Measurements from ENCODE around the gene AP1S1. TPM values are rescaled to one million over a fixed set of nuclear protein-coding genes. Genes with fewer than 3 reads are reported as not detected.
A peak's percentile ranks its signal among the peaks of the same experiment; 100 is the strongest.

The AP1S1 gene
- total and polyA plus RNA-seq, 9 of the 15 experiments (the other 6 are each of a cell fraction or from before 2014, with no cell fraction given), result 4.4 to 149 (median 89.4) TPM

DNA sequence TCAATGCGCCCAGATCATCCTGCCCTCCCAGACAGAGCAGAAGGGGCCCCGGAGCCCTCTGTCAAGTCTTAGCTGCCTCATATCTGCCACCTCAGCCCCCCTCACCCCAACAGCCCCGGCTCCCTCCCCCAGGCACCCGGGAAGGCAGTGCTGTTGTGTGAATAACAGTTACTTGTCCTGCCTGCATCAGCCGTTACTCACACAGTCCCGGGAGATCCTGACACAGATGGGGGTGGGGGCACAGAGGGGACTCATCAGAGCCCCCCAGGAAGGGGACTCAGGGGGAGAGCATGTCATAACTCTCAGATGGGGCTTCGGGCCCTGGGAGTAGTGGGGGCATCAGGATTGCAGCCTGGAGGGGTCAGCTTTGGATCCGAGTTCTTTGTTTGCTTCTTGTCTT is 39.8 kb upstream of the AP1S1 start:
- H2AFZ ChIP-seq (ENCODE audit: low read depth, low read length), result no peak overlapping the region; the same call in 1 of the 2 replicates
- no peak for DNase-seq (ENCODE audit: extremely low read depth in 1 of 4, low spot score in 3 of 4)
- no peak overlapping the region for H3K4me3 ChIP-seq
- H3K4me1 ChIP-seq (replicated peaks in 1 of 2; ENCODE audit: control insufficient read depth in 2 of 2, insufficient read depth in 2 of 2, low read length in 2 of 2), result peaks cover 0 to 12% of the 10 kb centered on the region in 2 experiments; a peak in 3 of 5 replicates
- FAIRE-seq, result no peak
- H3K36me3 ChIP-seq (ENCODE audit: control insufficient read depth, insufficient read depth, low read length), result no peaks in the 10 kb centered on the region
- no peaks in the 10 kb centered on the region for H3K27me3 ChIP-seq (ENCODE audit: control insufficient read depth in 2 of 2, insufficient read depth in 2 of 2, low read length in 2 of 2)
- BruUV-seq (replicated peaks), result no TSS peak
- no peaks in the 10 kb centered on the region for H3K9me1 ChIP-seq (ENCODE audit: control insufficient read depth, insufficient read depth, low read length)
- in situ Hi-C loops (cut with MboI), result no loop called here
- ATAC-seq, result no peak
- POLR2A ChIA-PET, result interaction anchor here (0.7 to 1.2 kb wide), 3 partner anchors 9 to 16 kb away, joined by 3 to 5 read pairs (median 3); no protein-coding TSS in a partner anchor
- no peaks in the 10 kb centered on the region for H3K79me2 ChIP-seq (ENCODE audit: control insufficient read depth, insufficient read depth, low read length)
- no peaks in the 10 kb centered on the region for H4K20me1 ChIP-seq (replicated peaks; ENCODE audit: control insufficient read depth, insufficient read depth, low read length)
- intact Hi-C loops (cut with micrococcal nuclease), result no loop called here
- no peak overlapping the region for H3K27ac ChIP-seq (ENCODE audit: extremely low read depth, low read depth, low read length)
- 41% methylated on average over 7 of the region's 8 CpGs for WGBS (ENCODE audit: insufficient coverage, low coverage, missing lambda C conversion rate)
- H3K9me3 ChIP-seq (replicated peaks; ENCODE audit: control insufficient read depth, insufficient read depth, low read depth, low read length), result no peaks in the 10 kb centered on the region
- H3K4me2 ChIP-seq (ENCODE audit: insufficient read depth, low read length), result no peak overlapping the region
- no peak for TF ChIP-seq SMARCA4 (IDR thresholded peaks at IDR 0.05)
- TF ChIP-seq KDM2B (CRISPR knock-in tag; IDR thresholded peaks at IDR 0.05), result no peak
- no peak for TF ChIP-seq ZNF445 (CRISPR knock-in tag; IDR thresholded peaks at IDR 0.05; ENCODE audit: low read depth)
- TF ChIP-seq E2F3 (CRISPR knock-in tag; IDR thresholded peaks at IDR 0.05), result no peak
- no peak for TF ChIP-seq TFAM (CRISPR knock-in tag; conservative IDR thresholded peaks at IDR 0.05)
- TF ChIP-seq POLR3G (IDR thresholded peaks at IDR 0.05; ENCODE audit: extremely low read depth, insufficient read length, insufficient replicate concordance), result no peak
- no peak for TF ChIP-seq HNRNPUL1 (IDR thresholded peaks at IDR 0.05; ENCODE audit: low read length)
- no peak for TF ChIP-seq COPS2 (conservative IDR thresholded peaks at IDR 0.05)
- CTCF ChIA-PET (ENCODE audit: low intra/inter-chr PET ratio), result no interaction called here
- peak overlapping the region in 1 of 2 experiments; percentile 28; a peak in 1 of 4 replicates for H3K9ac ChIP-seq (ENCODE audit: insufficient read depth in 1 of 2, low read depth in 2 of 2, low read length in 2 of 2)

- no peak for ATAC-seq
- no peak for TF ChIP-seq BCOR (IDR thresholded peaks at IDR 0.05)
- peak; percentile 56 for TF ChIP-seq ZNF121 (CRISPR knock-in tag; conservative IDR thresholded peaks at IDR 0.05)
- TF ChIP-seq HNRNPUL1 (IDR thresholded peaks at IDR 0.05; ENCODE audit: low read length), result no peak
- H3K36me3 ChIP-seq (ENCODE audit: control insufficient read depth, insufficient read depth, low read length), result no peaks in the 10 kb centered on the region
- H3K27ac ChIP-seq (ENCODE audit: extremely low read depth, low read depth, low read length), result no peak overlapping the region
- H3K9ac ChIP-seq (ENCODE audit: insufficient read depth in 1 of 2, low read depth in 2 of 2, low read length in 2 of 2), result no peak overlapping the region
- intact Hi-C loops (cut with micrococcal nuclease) (no loop called here), in situ Hi-C loops (cut with MboI) (no loop called here)
- H3K4me1 ChIP-seq (replicated peaks in 1 of 2; ENCODE audit: control insufficient read depth in 2 of 2, insufficient read depth in 2 of 2, low read length in 2 of 2), result peaks cover 0 to 12% of the 10 kb centered on the region in 2 experiments; a peak in 3 of 5 replicates
- ChIA-PET POLR2A (no interaction called here), CTCF (ENCODE audit: low intra/inter-chr PET ratio) (no interaction called here)
- no peaks in the 10 kb centered on the region for H3K79me2 ChIP-seq (ENCODE audit: control insufficient read depth, insufficient read depth, low read length)
- no peak overlapping the region for H3K4me2 ChIP-seq (ENCODE audit: insufficient read depth, low read length)
- WGBS (ENCODE audit: insufficient coverage, low coverage, missing lambda C conversion rate), result 78% methylated on average over 3 of the region's 3 CpGs
- no peaks in the 10 kb centered on the region for H3K9me3 ChIP-seq (replicated peaks; ENCODE audit: control insufficient read depth, insufficient read depth, low read depth, low read length)
- DNase-seq (ENCODE audit: extremely low read depth in 1 of 4, low spot score in 3 of 4), result no peak
- FAIRE-seq, result no peak
- H3K4me3 ChIP-seq, result no peak overlapping the region
- BruUV-seq (replicated peaks), result no TSS peak
- H4K20me1 ChIP-seq (replicated peaks; ENCODE audit: control insufficient read depth, insufficient read depth, low read length), result no peaks in the 10 kb centered on the region
- no peaks in the 10 kb centered on the region for H3K9me1 ChIP-seq (ENCODE audit: control insufficient read depth, insufficient read depth, low read length)
- H2AFZ ChIP-seq (ENCODE audit: low read depth, low read length), result no peak overlapping the region
- H3K27me3 ChIP-seq (ENCODE audit: control insufficient read depth in 2 of 2, insufficient read depth in 2 of 2, low read length in 2 of 2), result no peaks in the 10 kb centered on the region
Observed at GRCh38 chr7:101115215-101115614, 39.1 kb upstream of the AP1S1 start.
